ENCODE results near the gene MAP3K9.

GRCh38 chr14:70802379-70802778 is 6.9 kb downstream of the MAP3K9 start:
- TF ChIP-seq GATA2 (IDR thresholded peaks at IDR 0.05; ENCODE audit: low read depth, low read length) = no peak
- no peak for TF ChIP-seq GATA3 (IDR thresholded peaks at IDR 0.05; ENCODE audit: low read depth, low read length)
